GM18870 (cell line): Measurements from ENCODE around the gene RIMS1.
A peak's percentile ranks its signal among the peaks of the same experiment; 100 is the strongest.
"Not testable (repeated sequence)": the region's sequence is repeated elsewhere in the genome, so short reads cannot be mapped to it uniquely, and the experiment has no call there.

ENCODE experiments used
- ATAC-seq: cut with Tn5 transposase; IDR thresholded peaks from one replicate; pipeline ENCODE4 v1.9.1; 2021; ENCODE audit warnings: moderate library complexity; ENCODE audit not compliant: unreplicated experiment

The RIMS1 gene

GRCh38 chr6:72324591-72324990 is 438.2 kb downstream of the RIMS1 start:
- no peak for ATAC-seq

GRCh38 chr6:72328775-72329174 is 442.4 kb downstream of the RIMS1 start:
- ATAC-seq = no peak

- ATAC-seq = not testable (repeated sequence)
Observed at GRCh38 chr6:72335203-72335602, 448.9 kb downstream of the RIMS1 start.

- ATAC-seq = no peak
Observed at GRCh38 chr6:72348926-72349325, 462.6 kb downstream of the RIMS1 start.

GRCh38 chr6:72350296-72350881 is 464.0 kb downstream of the RIMS1 start:
- ATAC-seq = no peak

GRCh38 chr6:72363844-72364740 is 477.7 kb downstream of the RIMS1 start:
- ATAC-seq = no peak

GRCh38 chr6:72365773-72366172 is 479.4 kb downstream of the RIMS1 start:
- ATAC-seq = peak; percentile 39

GRCh38 chr6:72367439-72367838 is 481.1 kb downstream of the RIMS1 start:
- ATAC-seq = no peak

GRCh38 chr6:72371473-72371872 is 485.1 kb downstream of the RIMS1 start:
- no peak for ATAC-seq

GRCh38 chr6:72374172-72374571 is 487.8 kb downstream of the RIMS1 start:
- ATAC-seq = no peak

- no peak for ATAC-seq
Observed at GRCh38 chr6:72374857-72375256, 488.5 kb downstream of the RIMS1 start.

GRCh38 chr6:72376736-72377135 is 490.4 kb downstream of the RIMS1 start:
- no peak for ATAC-seq

- no peak for ATAC-seq
Observed at GRCh38 chr6:72381076-72381475, 494.7 kb downstream of the RIMS1 start.

GRCh38 chr6:72382602-72383529 is 496.5 kb downstream of the RIMS1 start:
- ATAC-seq = peak; percentile 97

GRCh38 chr6:72386324-72386723 is 500.0 kb downstream of the RIMS1 start:
- ATAC-seq = no peak

- ATAC-seq = no peak
Observed at GRCh38 chr6:72389698-72390097, 503.3 kb downstream of the RIMS1 start.

- no peak for ATAC-seq
Observed at GRCh38 chr6:72390548-72390947, 504.2 kb downstream of the RIMS1 start.

GRCh38 chr6:72401865-72402264 is 515.5 kb downstream of the RIMS1 start:
- ATAC-seq = peak; percentile 42

- ATAC-seq = no peak
Observed at GRCh38 chr6:72403413-72403812, 517.1 kb downstream of the RIMS1 start.

GRCh38 chr6:72406517-72406916 is 520.2 kb downstream of the RIMS1 start:
- ATAC-seq = peak; percentile 69

GRCh38 chr6:72410769-72411168 is 524.4 kb downstream of the RIMS1 start:
- no peak for ATAC-seq
